Calu3 (cell line): ENCODE measurements around the gene OR4N2. TPM values are rescaled to one million over a fixed set of nuclear protein-coding genes. Genes with fewer than 3 reads are reported as not detected.
"Not testable (repeated sequence)": the region's sequence is repeated elsewhere in the genome, so short reads cannot be mapped to it uniquely, and the experiment has no call there.

Experiments used
- Bru-seq: library from RNA; stranded (reverse); fragments of 400-500 nt; gene quantifications from one replicate; lab custom pipeline; 2021; lab: Mats Ljungman, UMichigan
- BruChase-seq, 2 experiments: library from RNA; stranded (reverse); fragments of 400-500 nt; gene quantifications; one replicate each; lab custom pipeline; 2021; lab: Mats Ljungman, UMichigan
- BruUV-seq: library from RNA; stranded (reverse); fragments of 400-500 nt; replicated peaks from 2 replicates; lab custom pipeline; 2021; lab: Mats Ljungman, UMichigan
- CTCF ChIA-PET: fragments of 300-600 bp; sonication (Branson Sonifier 250); formaldehyde crosslinking; loops from one replicate; lab custom pipeline; 2022; ENCODE audit warnings: antibody characterized with exemption; lab: Charles Lee
- DNase-seq: peaks from one replicate; pipeline ENCODE4 v3.0.0; 2022
- H3K27ac Mint-ChIP-seq: one replicate; pipeline ENCODE4 v1.8.0; 2022; ENCODE audit warnings: mixed read lengths; ENCODE audit not compliant: unreplicated experiment
- H3K27me3 Mint-ChIP-seq: one replicate; pipeline ENCODE4 v1.8.0; 2022; ENCODE audit warnings: mixed read lengths; ENCODE audit not compliant: unreplicated experiment
- H3K36me3 Mint-ChIP-seq: one replicate; pipeline ENCODE4 v1.8.0; 2022; ENCODE audit warnings: mild to moderate bottlenecking, moderate library complexity, mixed read lengths; ENCODE audit not compliant: insufficient read depth, unreplicated experiment
- H3K4me1 Mint-ChIP-seq: one replicate; pipeline ENCODE4 v1.8.0; 2022; ENCODE audit warnings: mild to moderate bottlenecking, low read depth, mixed read lengths; ENCODE audit not compliant: unreplicated experiment
- H3K4me3 Mint-ChIP-seq: one replicate; pipeline ENCODE4 v1.8.0; 2022; ENCODE audit warnings: mild to moderate bottlenecking, low read depth, moderate library complexity, mixed read lengths; ENCODE audit not compliant: unreplicated experiment
- H3K9me3 Mint-ChIP-seq: one replicate; pipeline ENCODE4 v1.8.0; 2022; ENCODE audit warnings: low read depth, mixed read lengths; ENCODE audit not compliant: unreplicated experiment
- CTCF ChIP-seq: fragments of 200-600 bp; IDR thresholded peaks from one replicate; pipeline ENCODE4 v1.8.0; 2022; ENCODE audit warnings: antibody characterized with exemption; ENCODE audit not compliant: unreplicated experiment
- intact Hi-C: fragments of 100-400 bp; cut with micrococcal nuclease; formaldehyde crosslinking; loops from one replicate; pipeline ENCODE4 v1.10.0; 2022; ENCODE audit not compliant: unreplicated experiment
- long read RNA-seq: library from polyadenylated mRNA; stranded (forward); transcript quantifications from one replicate; pipeline ENCODE4 v2.0.0, GENCODE V29; 2022
- total RNA-seq: library from RNA; stranded (reverse); gene quantifications from 2 replicates; pipeline ENCODE4 v1.2.3, GENCODE V29; 2022

OR4N2 gene, protein sequence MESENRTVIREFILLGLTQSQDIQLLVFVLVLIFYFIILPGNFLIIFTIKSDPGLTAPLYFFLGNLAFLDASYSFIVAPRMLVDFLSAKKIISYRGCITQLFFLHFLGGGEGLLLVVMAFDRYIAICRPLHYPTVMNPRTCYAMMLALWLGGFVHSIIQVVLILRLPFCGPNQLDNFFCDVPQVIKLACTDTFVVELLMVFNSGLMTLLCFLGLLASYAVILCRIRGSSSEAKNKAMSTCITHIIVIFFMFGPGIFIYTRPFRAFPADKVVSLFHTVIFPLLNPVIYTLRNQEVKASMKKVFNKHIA
- not detected in 2 replicates for total RNA-seq
- not detected for Bru-seq, nascent RNA
- BruChase-seq, experiment 1, labeled RNA remaining after a 6-hour chase = not detected
- BruChase-seq, experiment 2, labeled RNA remaining after a 2-hour chase = percentile 4 among the genes with signal in this experiment
- long read RNA-seq = 0 reads

DNA sequence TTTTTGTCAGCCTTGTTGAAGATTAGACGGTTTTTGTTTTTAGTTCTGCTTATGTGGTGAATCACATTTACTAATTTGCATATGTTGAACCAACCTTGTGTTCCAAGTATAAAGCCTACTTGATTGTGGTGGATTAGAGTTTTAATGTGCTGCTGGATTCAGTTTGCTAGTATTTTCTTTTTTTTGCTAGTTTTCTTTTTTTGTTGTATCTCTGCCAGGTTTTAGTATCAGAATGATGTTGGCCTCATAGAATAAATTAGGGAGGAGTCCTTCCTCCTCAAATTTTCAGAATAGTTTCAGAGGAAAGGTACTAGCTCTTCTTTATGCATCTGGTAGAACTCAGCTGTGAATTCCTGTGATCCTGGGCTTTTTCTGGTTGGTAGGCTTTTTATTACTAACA, at the start of gene OR4N2:
Gene OR4N2 (plus strand): TSS at position 301 of the 400 bp plus-strand sequence. CDS start 23,679 bp downstream, outside the sequence.
- BruUV-seq, H3K27ac Mint-ChIP-seq, intact Hi-C loops, H3K4me1 Mint-ChIP-seq, H3K36me3 Mint-ChIP-seq, DNase-seq, CTCF ChIA-PET, H3K27me3 Mint-ChIP-seq, H3K4me3 Mint-ChIP-seq, H3K9me3 Mint-ChIP-seq: not testable (repeated sequence)

DNA sequence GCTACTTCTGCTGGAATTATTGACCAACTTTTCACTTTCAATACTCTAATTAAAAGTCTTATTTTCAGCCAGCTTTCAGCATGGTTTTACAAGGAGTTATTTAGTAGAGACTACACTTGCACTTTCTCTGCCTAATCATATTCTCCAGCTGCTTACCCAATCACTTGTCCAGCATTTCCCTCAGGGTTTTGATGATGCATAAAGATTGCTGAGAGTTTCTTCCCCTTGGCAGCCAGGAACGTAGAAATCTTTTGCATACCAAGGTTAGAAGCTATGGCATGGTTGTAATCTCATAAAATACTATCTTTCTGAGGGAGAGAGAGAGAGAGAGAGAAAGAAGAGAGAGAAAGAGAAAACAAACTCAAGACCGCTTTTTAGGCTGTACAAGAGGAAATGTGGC, 49.4 kb upstream of the OR4N2 start:
- H3K9me3 Mint-ChIP-seq = peaks cover 6% of the 10 kb centered on the region
- H3K4me1 Mint-ChIP-seq = no peaks in the 10 kb centered on the region
- DNase-seq = no peak
- no peak overlapping the region for H3K27ac Mint-ChIP-seq
- no peak for TF ChIP-seq CTCF
- CTCF ChIA-PET = no interaction called here
- no TSS peak for BruUV-seq
- H3K4me3 Mint-ChIP-seq = no peak overlapping the region
- H3K36me3 Mint-ChIP-seq = no peaks in the 10 kb centered on the region
- intact Hi-C loops = no loop called here
- no peaks in the 10 kb centered on the region for H3K27me3 Mint-ChIP-seq

DNA sequence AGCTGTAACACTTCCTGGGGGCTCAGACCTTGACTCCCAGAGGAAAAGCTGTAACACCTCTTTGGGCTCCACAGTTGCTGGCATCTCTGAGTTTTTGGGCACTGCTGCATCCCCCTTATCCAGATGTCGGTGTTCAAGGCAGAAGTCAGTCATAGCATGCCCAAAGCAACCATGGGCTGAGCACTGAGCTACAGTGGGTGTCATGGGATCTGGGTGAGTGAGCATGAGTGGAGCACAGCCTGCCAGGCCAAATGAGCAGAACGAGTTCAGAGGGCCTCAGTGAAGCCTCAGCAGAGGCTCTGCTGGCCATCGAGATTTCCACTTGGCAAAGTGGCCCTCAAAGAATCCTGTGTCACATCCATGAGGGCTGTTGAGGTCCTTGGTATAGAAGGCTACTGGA, 32.1 kb upstream of the OR4N2 start:
- intact Hi-C loops, BruUV-seq: not testable (repeated sequence)

DNA sequence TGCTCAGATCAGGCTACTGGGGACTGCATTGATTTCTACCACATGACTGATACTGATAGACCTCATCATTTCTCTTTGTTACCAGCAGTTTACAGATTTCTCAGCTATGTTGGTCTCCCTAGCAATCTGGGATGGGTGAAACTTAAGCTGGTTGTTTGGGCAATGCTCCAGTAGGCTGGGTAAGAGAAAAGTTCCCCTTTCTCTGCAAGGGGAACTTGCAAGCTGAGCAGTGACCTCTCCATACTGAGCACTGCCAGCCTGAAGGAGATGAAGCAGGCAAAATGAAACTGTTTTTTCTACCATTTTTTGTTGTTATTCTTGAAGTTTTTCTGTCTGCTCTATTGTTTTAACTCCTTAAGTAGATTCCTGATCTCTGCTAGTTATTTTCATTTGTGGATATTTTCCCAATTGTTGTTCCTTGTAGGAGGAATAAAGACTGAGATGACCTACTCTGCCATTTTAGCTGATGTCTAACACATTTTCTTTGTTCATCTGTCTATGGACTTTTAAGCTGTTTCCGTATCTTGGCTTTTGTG, 31.6 kb upstream of the OR4N2 start:
- intact Hi-C loops = no loop called here
- BruUV-seq = no TSS peak
- Mint-ChIP-seq H3K9me3 (peaks cover 23% of the 10 kb centered on the region), H3K4me3 (no peak overlapping the region), H3K36me3 (no peaks in the 10 kb centered on the region), H3K27me3 (no peaks in the 10 kb centered on the region), H3K4me1 (no peaks in the 10 kb centered on the region), H3K27ac (no peak overlapping the region)
- no peak for DNase-seq
- CTCF ChIA-PET = no interaction called here
- no peak for TF ChIP-seq CTCF

More for the DNA sequence above, 32.1 kb upstream of the OR4N2 start:
- H3K27me3 Mint-ChIP-seq, H3K36me3 Mint-ChIP-seq, DNase-seq, H3K4me3 Mint-ChIP-seq, H3K27ac Mint-ChIP-seq, H3K4me1 Mint-ChIP-seq: not testable (repeated sequence)
- CTCF ChIA-PET = interaction anchor here (0.7 kb wide), 1 partner anchor 12 kb away, joined by 3 read pairs; no protein-coding TSS in a partner anchor
- H3K9me3 Mint-ChIP-seq = peaks cover 23% of the 10 kb centered on the region

DNA sequence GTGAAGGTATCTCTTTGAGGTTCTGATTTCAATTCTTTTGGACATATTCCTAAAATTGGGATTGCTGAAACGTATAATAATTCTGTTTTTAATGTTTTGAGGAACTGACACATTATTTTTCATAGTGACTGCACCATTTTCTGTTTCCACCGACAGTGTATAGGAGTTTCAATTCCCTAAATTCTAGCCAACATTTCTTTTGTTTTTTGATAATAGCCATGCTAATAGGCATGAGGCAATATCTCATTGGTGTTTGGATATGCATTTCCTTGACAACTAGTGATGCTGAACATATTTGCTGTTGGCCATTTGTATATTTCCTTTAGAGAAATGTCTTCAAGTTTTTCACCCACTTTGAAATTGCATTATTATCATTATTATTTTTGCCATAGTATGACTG, 31.1 kb upstream of the OR4N2 start:
- H3K4me3 Mint-ChIP-seq, BruUV-seq, intact Hi-C loops, CTCF ChIA-PET, DNase-seq, H3K27ac Mint-ChIP-seq, H3K4me1 Mint-ChIP-seq, H3K27me3 Mint-ChIP-seq, H3K36me3 Mint-ChIP-seq: not testable (repeated sequence)
- peaks cover 23% of the 10 kb centered on the region for H3K9me3 Mint-ChIP-seq

DNA sequence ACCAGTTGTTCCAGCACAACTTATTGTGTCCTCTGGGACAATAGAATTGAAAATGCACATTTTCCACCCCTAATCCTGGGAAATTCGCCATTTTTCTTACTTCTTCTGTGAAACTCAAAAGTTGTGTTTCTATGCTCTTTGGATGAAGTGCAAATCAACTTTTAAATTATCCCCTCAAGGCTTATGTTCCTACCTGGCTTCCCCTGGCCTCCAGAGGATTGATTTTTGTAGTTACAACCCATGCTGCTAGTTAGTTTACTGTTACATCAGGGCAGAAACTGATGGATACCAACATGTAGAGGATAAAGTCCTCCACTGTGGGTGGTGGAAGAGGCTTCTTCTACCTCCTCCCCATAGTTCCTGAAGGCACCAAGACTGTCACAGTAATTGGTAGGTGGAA, 30.4 kb upstream of the OR4N2 start, which contains the start of gene OR4M1:
Gene OR4M1 (plus strand): TSS at position 301 of the 400 bp plus-strand sequence. CDS start 6,819 bp downstream, outside the sequence.
- intact Hi-C loops, DNase-seq, H3K4me3 Mint-ChIP-seq, CTCF ChIA-PET, H3K27me3 Mint-ChIP-seq, H3K4me1 Mint-ChIP-seq, BruUV-seq, H3K27ac Mint-ChIP-seq, H3K36me3 Mint-ChIP-seq: not testable (repeated sequence)
- peaks cover 26% of the 10 kb centered on the region for H3K9me3 Mint-ChIP-seq
